ENCODE data around the gene ST6GALNAC3.
A peak's percentile ranks its signal among the peaks of the same experiment; 100 is the strongest.

Gene ST6GALNAC3

DNA sequence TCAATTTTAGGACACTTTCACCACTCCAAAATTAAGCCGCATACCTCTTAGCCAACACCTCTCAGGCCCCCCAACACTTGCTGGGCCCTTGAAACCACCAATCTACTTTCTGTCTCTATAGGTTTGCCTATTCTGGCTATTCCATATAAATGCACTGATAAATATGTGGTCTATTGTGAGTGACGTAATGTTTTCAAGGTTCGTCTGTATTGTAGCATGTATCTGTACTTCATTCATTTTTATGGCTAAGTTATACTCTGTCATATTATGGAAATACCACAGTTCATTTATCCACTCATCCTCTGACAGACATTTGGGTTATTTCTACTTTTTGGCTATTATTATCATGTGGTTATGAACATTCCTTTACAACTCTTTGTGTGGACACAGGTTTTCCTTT is 432.8 kb downstream of the ST6GALNAC3 start:
- DNase-seq (ENCODE audit: low spot score): no peak

DNA sequence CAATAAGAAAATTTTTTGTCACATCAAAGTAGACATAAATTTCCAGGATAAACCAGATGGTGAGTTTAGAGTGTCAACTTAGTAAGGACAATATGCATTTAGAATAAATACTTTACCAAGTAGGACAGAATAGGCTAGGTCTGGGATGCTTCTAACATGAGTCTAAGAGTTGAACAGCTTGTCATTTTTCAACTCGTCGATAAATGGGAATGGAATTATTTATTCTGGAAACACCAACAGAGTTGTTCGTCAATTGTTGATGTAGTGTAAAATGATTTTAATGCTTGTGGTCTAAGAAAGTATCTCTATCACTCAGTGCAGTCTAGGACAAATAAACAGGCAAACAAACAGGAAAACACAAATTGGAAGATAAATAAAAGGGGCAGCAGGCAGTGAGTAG is 434.3 kb downstream of the ST6GALNAC3 start:
- no peak for DNase-seq (ENCODE audit: low spot score)

DNA sequence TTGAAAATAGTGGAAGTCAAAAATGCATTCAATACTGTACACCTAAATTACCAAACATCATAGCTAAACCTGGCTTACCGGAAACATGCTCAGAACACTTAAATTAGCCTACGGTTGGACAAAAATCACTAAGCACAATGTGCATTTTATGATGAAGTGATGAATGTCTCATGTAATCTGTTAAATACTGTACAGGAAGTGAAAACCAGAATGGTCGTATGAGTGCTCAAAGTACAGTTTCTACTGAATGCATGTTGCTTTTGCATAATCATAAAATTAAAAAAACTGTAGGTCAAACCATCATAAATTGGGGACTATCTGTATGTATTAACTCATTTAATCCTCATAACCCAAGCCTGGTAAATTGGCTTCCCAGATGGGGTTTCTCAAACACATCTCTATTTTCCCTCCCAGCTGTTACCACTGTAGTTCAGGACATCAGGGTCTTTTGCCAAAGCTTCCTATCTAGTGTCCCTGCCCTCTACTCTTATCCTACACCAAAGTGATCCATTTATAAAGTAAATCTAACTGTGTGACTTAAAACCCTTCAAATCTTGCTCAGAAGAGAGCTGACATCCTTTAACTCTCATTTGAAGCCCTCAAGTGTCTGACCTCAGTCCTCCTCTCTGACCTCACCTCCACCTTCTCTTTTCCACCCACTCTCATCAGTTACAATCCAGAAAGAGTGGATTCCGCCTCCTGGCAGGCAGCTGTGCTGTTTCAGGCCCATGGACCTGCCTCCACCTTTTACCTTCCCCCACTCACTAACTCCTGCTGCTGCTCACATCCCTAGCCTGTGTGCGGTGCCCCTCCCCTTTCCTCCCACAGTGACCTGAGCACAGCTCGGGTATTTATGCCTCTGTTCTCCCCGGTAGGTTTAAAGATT is 436.4 kb downstream of the ST6GALNAC3 start:
- DNase-seq (ENCODE audit: low spot score): no peak

DNA sequence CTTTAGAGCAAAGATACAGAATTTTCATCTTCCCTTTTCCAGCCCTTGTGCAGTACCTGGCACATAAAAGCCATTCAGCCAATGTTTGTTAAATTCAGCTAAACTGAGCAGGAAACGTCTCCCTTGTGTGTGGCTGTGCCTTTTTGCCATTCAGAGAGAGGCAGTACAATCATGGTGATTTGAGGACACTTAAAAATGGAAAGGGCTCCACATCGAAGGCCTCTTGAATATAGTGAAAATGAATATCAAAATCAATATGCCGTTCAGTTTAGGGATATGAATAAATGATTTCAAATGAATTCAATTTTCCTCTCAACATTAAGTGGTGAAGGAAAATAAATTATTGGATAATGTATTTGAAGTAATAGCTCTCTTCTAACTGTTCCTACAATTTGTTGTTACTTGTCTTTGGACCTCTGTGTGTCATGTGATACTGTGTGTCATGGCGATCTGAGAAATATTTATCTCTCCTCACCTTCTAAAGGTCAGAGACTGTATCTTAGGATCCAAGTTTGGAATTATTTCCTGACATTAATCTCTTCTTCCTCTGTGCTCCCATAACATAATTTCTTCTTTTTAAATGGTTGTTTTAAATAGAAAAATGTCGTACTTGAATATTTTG is 437.1 kb downstream of the ST6GALNAC3 start:
- no peak for DNase-seq (ENCODE audit: low spot score)

DNA sequence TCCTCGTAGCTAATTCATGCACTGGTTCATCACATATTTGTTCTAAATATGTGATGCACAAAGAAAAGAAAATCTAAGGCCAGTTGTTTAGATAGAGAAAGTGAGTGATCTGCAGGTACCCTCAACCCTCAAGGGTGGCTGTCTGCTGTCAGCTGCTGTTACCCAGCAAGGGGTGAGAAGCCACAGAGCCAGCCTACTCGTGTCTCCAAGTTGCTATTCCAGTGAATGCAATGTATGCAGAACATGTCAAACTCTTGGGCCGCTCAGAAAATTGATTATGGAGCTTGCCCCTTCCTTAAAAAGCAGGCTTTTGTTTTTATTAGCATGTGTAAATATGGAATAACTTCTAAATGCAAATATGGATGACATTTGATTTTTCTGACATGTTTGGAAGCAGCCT is 456.4 kb downstream of the ST6GALNAC3 start:
- no peak for DNase-seq (ENCODE audit: low spot score)

DNA sequence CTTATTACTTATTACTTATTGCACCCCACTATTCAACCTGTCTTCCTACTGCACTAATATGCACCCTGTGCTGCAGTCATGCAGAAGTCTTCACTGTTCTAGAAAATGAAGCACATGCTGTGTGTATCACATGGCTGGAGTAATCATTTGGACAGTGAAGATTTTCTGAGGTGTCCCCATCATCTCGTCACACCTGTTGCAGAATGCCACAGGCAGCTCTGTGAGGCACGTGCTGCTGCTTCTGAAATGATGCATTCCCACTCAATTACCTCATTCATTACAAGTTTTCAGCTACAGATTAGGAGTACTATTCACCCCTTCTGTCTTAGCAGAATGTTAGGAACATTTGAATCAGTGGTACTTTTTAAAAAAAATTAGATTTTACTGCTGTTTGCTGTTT is 467.1 kb downstream of the ST6GALNAC3 start:
- DNase-seq (ENCODE audit: low spot score): no peak

DNA sequence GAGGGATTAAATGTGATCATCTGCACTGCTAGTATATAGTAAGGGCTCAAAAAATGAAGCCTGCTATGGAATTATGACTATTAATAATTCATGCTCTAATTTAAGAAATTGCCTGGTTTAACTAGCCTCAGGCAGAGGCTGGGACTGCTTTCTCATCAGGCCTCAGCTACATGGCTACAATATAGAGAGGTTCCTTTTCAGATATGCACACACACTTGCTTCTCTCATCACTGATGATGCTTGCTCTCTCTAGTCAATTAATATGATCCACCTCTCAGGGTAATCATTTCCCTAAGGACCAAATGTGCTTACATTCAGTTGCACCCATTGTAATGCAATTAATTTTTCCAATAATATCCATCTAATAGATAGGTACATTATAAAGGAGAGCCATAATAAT is 467.8 kb downstream of the ST6GALNAC3 start:
- DNase-seq (ENCODE audit: low spot score): no peak

DNA sequence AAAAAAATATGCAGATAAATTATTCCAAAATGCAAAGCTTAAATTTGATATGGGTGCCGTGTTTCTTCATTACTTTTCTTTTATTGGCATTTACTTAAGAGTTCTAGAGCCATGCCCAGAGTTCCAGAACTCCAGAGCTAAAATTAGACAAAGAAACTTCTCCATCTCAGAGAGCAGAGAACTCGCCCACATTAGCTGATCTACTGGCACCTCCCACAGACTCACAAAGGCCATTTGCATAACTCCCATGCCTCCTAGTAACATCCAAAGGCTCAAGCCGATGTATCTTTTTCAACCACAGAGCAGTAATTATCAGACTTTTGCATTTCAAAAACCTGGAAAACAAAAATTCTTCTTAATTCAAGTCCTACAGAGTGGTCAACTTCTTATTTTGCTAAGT is 468.9 kb downstream of the ST6GALNAC3 start:
- DNase-seq (ENCODE audit: low spot score): no peak

DNA sequence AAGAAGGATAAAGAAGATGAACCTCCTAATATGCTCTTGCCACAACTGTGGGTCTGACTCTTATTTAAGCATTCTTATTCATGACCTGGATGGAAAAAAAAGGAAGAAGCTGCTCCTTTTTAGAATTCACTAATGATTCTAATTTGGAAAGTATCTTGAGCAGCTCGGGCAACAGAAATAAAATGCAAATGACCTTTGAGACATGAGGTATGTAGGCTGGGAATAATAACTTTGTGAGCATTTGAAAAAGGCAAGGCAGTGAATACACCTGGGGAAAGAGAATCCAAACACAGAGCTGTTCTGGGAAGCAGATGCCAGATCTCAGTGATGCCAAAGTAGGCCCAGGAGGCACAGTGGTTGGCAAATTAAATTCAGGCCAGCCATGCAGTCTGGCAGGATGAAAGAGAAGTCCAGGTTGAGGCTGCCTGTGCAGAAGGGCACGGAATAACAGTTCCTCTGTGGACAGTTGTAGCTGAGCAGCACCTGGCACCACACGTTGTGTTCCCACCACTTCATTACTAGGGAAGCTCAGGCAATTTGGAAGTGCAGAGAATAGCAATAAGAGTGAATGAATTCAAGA is 471.9 kb downstream of the ST6GALNAC3 start:
- no peak for DNase-seq (ENCODE audit: low spot score)

DNA sequence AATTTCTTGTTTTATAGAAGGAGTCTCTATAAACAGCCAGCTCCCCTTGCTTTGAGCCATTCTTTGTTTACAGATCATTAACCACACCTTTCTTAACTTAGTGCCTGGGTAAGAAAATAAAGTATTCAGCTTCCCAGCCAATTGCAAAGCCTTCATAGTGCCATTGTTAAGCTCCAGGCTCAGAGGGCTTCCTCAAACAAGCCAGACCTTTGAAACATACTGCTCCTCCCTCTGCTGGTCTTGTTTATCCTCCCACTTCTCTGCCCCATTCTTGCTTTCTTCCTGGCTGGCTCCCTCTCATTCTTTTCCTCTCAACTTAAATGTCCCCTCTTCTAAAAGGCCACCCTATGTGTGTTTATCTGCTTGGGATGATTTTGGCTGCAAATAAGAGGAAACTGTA is 473.4 kb downstream of the ST6GALNAC3 start:
- DNase-seq (ENCODE audit: low spot score): peak; percentile 4

DNA sequence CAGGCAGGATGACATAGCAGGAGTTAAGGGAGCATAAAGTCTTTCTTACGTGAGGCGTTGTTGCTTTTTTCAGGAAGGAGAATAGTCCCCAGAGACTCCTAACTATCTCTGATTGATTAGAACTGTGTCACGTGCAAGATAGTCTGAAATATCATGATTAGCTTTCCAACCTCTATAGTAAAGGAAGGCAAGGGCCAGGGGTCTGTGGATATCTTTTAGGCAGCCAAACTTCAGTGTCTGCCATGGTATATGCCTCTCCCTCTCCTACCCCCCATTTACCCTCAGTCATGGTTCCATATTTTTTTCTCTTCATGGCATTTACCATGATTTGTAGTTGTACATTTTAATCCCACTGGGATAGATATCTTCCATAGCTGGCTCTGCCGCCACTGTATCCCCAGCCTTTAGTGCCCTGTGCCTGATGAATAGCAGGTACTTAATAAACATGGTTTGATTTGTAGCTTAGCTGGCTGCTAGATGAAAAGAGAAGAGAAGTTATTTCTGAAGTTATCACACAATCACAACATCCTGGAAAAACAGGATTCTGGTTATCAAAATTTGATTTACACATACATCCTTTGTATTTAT is 474.1 kb downstream of the ST6GALNAC3 start:
- no peak for DNase-seq (ENCODE audit: low spot score)

DNA sequence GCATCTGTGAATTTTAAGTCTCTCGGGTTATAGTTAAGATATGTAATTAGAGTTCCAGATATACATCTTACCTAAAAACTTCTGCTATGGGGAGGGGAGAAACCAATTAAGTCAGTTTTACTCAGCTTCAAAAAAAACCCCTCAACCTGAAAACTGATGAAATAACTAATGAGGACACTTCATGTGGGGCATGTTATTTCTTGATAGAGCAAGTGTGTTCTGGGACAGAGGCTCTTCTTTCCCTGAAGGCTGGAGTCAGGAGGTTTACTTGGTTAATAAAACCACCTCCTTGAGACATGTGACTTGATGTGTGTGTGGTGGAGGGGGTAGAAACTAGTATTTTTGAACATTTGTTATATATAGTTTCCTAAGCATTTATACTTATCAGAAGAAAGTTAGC is 479.7 kb downstream of the ST6GALNAC3 start:
- DNase-seq (ENCODE audit: low spot score): no peak

DNA sequence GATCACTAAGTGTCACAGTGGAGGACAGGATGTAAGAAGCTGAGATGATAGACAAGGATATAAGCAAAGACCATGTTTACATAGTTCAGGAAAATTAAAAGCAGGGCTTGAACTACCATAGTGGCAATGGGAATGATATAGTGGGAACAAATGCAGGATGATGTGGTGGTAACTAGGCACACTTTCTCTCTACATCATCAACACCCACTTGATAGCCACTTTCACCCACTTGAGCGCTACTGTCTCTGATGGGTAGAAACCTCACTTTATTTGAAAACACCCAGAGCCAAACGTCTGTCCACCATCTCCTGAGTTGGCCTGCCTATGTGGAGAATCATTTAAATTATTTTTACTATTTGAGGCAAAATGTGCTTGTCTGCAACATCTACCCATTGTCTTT is 487.7 kb downstream of the ST6GALNAC3 start:
- no peak for DNase-seq (ENCODE audit: low spot score)

DNA sequence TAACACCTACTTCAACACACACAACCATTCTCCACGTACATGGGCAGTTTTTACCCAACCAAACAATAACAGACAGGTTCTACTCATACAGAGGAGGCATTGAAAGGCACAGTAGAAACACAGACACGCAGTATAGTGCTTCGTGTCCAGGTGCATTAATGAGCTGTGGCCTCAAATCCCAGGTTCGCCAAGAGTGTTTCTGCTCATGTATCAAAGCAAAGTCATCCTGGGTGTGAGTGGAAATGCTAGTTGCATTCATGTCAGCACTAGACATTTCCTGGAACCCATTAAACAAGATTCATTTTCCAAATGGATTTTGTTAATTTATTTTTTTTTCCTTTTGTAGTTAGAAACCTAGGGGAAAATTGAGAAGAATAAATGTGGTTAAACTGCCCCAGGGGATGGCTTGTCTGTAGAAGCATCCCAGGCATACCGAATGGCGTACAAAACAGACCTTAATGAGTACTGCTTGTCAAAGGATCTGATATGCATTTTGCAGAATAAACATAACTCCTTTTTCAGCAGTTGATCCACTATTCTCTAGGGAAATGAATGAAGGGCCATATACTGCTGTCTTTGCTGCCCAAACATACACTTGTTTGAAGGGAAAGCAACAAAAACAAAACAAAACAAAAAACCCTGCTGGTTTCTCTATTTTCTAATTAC is 494.2 kb downstream of the ST6GALNAC3 start:
- no peak for DNase-seq (ENCODE audit: low spot score)

DNA sequence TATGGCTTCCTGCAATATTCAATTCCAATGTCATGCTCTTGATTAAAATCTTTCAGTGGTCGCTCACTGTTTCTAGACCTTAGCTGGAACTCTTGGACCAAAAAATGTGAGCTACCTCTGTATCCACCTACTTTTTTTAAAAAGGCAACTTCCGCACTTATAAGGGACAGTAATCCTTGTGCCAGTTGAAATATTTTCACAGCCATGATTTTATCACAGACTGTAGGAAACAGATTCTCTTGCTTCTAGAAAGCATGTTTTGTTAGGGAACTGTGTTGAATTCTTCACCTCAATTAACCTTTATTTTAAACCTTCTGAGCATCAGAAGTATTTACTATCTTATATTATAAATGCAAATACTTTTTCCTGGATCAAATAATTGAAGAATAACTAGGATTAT is 496.7 kb downstream of the ST6GALNAC3 start:
- no peak for DNase-seq (ENCODE audit: low spot score)

DNA sequence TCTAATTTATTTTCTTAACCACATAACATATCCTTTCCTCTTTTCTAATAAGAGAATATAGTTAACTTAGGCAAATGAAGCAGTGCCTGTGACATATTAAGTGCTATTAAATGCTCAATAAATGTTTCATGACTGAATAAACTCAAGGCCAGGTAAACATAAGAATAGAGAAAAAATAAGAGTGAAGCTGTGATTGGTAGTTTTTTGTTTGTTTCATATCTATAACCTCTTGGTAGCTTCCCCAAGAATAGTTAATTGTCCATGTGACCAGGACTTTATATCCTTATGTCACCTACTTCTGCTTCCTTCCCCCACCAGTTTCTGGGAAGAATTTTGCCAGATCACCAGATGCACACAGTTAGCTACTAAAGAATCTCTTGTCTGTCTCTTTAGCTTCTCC is 497.7 kb downstream of the ST6GALNAC3 start:
- DNase-seq (ENCODE audit: low spot score): no peak

DNA sequence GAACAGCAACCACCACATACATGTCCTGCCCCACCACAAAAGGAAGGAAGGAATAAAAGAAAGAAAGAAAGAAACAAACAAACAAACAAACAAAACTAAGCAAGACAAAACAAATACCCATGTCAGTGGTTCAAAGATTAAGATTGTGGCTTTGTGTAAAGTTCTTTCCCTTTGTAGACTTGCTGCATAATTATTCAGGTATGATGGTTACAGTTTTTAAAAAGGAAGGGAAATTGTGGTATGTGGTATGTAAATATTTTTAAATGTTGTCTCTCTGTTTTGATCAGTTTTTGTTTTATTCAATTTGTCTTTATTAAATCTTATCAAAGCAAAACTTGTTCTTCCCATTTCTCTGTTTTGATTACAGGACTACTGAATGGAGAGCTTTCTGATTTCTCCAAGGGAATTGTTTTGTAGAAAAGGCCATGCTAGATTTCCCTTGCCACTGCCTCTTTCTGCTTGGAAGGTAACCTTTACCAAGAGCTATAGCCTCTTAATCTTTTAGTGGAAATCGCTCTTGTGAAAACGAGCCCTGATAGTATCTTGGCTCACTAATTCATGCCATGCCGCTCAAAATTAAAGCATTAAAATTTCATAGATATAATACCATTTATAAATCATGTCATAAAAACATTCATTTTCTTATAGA is 502.5 kb downstream of the ST6GALNAC3 start:
- no peak for DNase-seq (ENCODE audit: low spot score)

DNA sequence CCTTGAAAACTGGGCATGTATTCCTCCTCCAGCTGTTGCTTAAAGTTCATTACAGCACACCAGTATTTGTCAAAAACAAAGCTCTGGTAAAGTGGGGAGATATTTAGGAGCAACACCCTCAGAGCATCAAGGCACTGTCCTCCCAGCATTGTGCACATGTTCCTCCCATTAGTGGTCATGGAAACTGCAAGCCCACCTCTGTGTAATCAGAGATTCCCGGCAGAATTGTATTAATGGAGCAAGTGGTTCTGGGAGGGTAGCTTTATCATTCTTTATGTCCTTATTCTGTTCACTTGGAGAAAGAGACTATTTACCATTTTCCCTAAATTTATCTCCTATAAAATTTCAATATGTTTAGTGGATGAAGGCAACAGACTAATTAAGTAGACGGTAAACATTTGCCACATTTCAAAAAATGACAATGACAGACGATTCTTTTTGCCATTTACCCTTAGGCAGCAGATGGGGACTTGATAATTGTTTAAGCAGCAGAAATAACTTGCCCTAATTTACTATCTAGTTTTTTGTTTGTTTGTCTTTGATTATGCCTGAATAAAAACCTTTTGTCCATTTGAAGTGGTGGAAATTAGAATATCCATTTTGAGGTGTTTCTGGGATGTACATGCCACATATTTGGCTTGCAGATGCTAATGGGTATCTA is 503.1 kb downstream of the ST6GALNAC3 start:
- no peak for DNase-seq (ENCODE audit: low spot score)

DNA sequence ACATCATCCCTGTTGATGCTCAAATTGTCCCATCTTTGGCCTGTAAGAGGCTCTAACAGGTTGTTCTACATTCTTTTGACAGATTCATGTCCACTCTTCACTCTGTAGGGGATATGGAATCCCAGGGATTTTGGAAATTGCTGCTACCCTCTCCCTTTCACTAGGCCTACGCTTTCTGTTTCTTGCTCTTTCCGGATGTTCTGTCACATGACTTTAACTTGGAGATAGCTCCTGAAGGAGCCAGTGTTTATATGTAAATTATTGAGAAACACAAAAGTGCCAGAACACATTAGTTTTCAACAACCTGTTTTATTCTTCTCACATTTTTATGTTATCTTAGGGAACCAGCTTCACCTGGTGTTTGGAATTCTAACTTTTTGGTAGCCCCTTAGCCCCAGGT is 505.7 kb downstream of the ST6GALNAC3 start:
- DNase-seq (ENCODE audit: low spot score): no peak

DNA sequence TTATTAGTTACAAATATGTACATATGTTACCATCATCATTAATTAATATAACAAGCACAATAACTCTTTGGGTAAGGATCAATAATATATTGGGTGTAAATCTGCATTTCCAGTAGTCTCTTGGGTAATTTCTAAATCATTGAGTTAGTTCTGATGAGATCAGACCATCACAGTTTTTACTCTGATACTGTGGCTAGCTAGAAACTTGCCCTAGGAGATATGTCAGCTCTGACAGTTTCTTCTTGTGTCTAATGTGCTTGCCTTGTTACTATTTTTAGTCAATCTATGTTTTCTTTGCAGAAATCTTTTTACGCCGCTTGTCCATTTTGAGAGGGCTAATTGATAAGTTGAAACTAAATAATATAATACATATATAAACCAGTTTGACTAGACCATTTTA is 507.2 kb downstream of the ST6GALNAC3 start:
- DNase-seq (ENCODE audit: low spot score): no peak

DNA sequence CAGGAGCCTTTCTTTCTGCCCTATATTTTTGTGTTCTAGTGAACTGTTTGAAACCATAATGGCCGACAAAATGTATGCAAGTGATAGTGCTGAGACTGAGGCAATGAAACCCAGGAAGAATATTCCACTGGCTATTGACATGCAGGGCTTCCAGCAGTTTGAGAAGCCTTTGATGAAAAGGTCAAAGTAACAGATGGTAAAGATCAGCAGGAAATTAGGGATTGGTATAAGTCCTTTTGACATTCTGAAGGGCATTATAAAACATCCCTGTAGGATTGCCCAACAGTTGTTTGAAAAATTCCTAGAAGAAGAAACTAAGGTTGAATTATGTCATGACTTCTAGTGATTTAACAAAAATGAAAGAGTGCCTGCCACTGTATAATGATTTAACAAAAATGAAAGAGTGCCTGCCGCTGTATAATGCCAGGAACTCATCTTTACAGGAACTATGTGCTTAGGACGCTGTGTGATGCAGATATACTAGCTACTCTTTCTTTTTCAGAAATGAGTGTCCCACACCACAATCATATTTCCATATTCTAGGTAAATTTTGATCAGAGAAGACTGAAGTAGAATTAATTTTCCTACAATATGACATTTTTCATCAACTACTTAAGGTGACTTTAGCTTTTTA is 508.8 kb downstream of the ST6GALNAC3 start:
- DNase-seq (ENCODE audit: low spot score): no peak

Data from COLO829 (cell line).